AG04450 (cell line): ENCODE measurements around the gene BBS9. TPM values are rescaled to one million over a fixed set of nuclear protein-coding genes. Genes with fewer than 3 reads are reported as not detected.
"Not testable (repeated sequence)": the region's sequence is repeated elsewhere in the genome, so short reads cannot be mapped to it uniquely, and the experiment has no call there.

Experiments used
- CTCF ChIA-PET: fragments of 300-600, 350-600 bp; formaldehyde crosslinking; extraction: SDS; loops from one replicate; lab custom pipeline; 2022; ENCODE audit warnings: antibody characterized with exemption, inconsistent platforms; lab: Charles Lee
- POLR2A ChIA-PET: fragments of 350-600 bp; formaldehyde crosslinking; extraction: SDS; loops from one replicate; lab custom pipeline; 2021; ENCODE audit warnings: antibody characterized with exemption, inconsistent platforms; lab: Yijun Ruan, JAX
- DNase-seq: peaks from one replicate; pipeline ENCODE4 v3.0.0-alpha.2; 2011; ENCODE audit warnings: low read depth, low spot score
- H3K27ac ChIP-seq: one replicate; pipeline ENCODE4 v1.5.1; 2012; ENCODE audit warnings: low read depth, low read length, control low read depth
- H3K27me3 ChIP-seq: one replicate; pipeline ENCODE4 v1.6.0; 2012; ENCODE audit warnings: low read length; ENCODE audit not compliant: control insufficient read depth, insufficient read depth
- H3K4me3 ChIP-seq: 2 replicates; pipeline ENCODE4 v1.5.1; 2011; ENCODE audit warnings: mild to moderate bottlenecking, low read depth, low read length, control low read depth
- H3K9me3 ChIP-seq: 2 replicates; pipeline ENCODE4 v1.5.1; 2012; ENCODE audit warnings: low read length; ENCODE audit not compliant: control insufficient read depth, insufficient read depth
- CTCF ChIP-seq: IDR thresholded peaks from 2 replicates; pipeline ENCODE4 v1.5.1; 2011; ENCODE audit warnings: low read depth, low read length, control low read depth, inconsistent platforms
- polyA plus RNA-seq: library from polyadenylated mRNA; depleted of rRNA; stranded (reverse); fragments of >200 nt; gene quantifications from 2 replicates; pipeline ENCODE4 v1.2.3, GENCODE V29; 2011

The BBS9 gene
- polyA plus RNA-seq, 1 experiment = 15.6 TPM

GRCh38 chr7:33472348-33473025 lies 343.1 kb downstream of the BBS9 start:
- no peak overlapping the region for H3K27ac ChIP-seq
- H3K9me3 ChIP-seq = no peaks in the 10 kb centered on the region
- H3K27me3 ChIP-seq = no peaks in the 10 kb centered on the region
- POLR2A ChIA-PET = no interaction called here
- CTCF ChIA-PET = no interaction called here
- no peak for TF ChIP-seq CTCF
- DNase-seq = no peak
- H3K4me3 ChIP-seq = no peak overlapping the region

- no peak overlapping the region for H3K4me3 ChIP-seq
- DNase-seq = no peak
- CTCF ChIA-PET = interaction anchor here (1.6 kb wide), 1 partner anchor 18 kb away, joined by 3 read pairs; no protein-coding TSS in a partner anchor
- POLR2A ChIA-PET = no interaction called here
- no peaks in the 10 kb centered on the region for H3K9me3 ChIP-seq
- no peak for TF ChIP-seq CTCF
- H3K27ac ChIP-seq = no peak overlapping the region
- no peaks in the 10 kb centered on the region for H3K27me3 ChIP-seq
These were observed 348.5 kb downstream of the BBS9 start for GRCh38 chr7:33477719-33478480.

GRCh38 chr7:33484476-33484875 lies 355.1 kb downstream of the BBS9 start:
- H3K9me3 ChIP-seq, H3K27me3 ChIP-seq, H3K27ac ChIP-seq, POLR2A ChIA-PET, CTCF ChIA-PET, DNase-seq, H3K4me3 ChIP-seq: not testable (repeated sequence)

- Histone ChIP-seq H3K4me3 (no peak overlapping the region), H3K27me3 (no peaks in the 10 kb centered on the region), H3K27ac (no peak overlapping the region), H3K9me3 (no peaks in the 10 kb centered on the region)
- DNase-seq = no peak
- ChIA-PET POLR2A (no interaction called here), CTCF (interaction anchor here (0.6 to 1.6 kb wide), 4 partner anchors 26 to 523 kb away, joined by 3 to 5 read pairs (median 4); no protein-coding TSS in a partner anchor)
- no peak for TF ChIP-seq CTCF
These were observed 356.6 kb downstream of the BBS9 start for GRCh38 chr7:33485747-33486493.

- ChIA-PET POLR2A (no interaction called here), CTCF (interaction anchor here (1.5 to 1.6 kb wide), 2 partner anchors 28 to 446 kb away, joined by 4 to 5 read pairs; no protein-coding TSS in a partner anchor)
- Histone ChIP-seq H3K4me3 (no peak overlapping the region), H3K9me3 (no peaks in the 10 kb centered on the region), H3K27ac (no peak overlapping the region), H3K27me3 (no peaks in the 10 kb centered on the region)
- no peak for DNase-seq
- no peak for TF ChIP-seq CTCF
These were observed 357.3 kb downstream of the BBS9 start for GRCh38 chr7:33486633-33487032.
